IPS-18a (cell line): ENCODE results near the gene USP32.
"Not testable (repeated sequence)": the region's sequence is repeated elsewhere in the genome, so short reads cannot be mapped to it uniquely, and the experiment has no call there.

ENCODE experiments used
- H3K27ac ChIP-seq: one replicate; pipeline ENCODE4 v1.5.1; 2013; ENCODE audit warnings: low read length
- H3K27me3 ChIP-seq: one replicate; pipeline ENCODE4 v1.6.1; 2013; ENCODE audit warnings: mild to moderate bottlenecking, low read length; ENCODE audit not compliant: control insufficient read depth, insufficient read depth
- H3K36me3 ChIP-seq: one replicate; pipeline ENCODE4 v1.6.1; 2013; ENCODE audit warnings: low read depth, low read length; ENCODE audit not compliant: control insufficient read depth
- H3K4me1 ChIP-seq: one replicate; pipeline ENCODE4 v1.6.1; 2013; ENCODE audit warnings: low read depth, low read length; ENCODE audit not compliant: control insufficient read depth
- H3K4me3 ChIP-seq: one replicate; pipeline ENCODE4 v1.5.1; 2013; ENCODE audit warnings: low read length
- H3K9ac ChIP-seq: one replicate; pipeline ENCODE4 v1.6.1; 2013; ENCODE audit warnings: mild to moderate bottlenecking, low read length, moderate library complexity
- H3K9me3 ChIP-seq: one replicate; pipeline ENCODE4 v1.6.1; 2013; ENCODE audit warnings: low read depth, low read length; ENCODE audit not compliant: control insufficient read depth

USP32 gene

GRCh38 chr17:60387666-60388065 is 4.3 kb downstream of the USP32 start:
- Histone ChIP-seq H3K9me3 (no peaks in the 10 kb centered on the region), H3K36me3 (no peaks in the 10 kb centered on the region), H3K9ac (peak overlapping the region; percentile 58), H3K27ac (peak overlapping the region; percentile 46), H3K27me3 (no peaks in the 10 kb centered on the region), H3K4me1 (peaks cover 65% of the 10 kb centered on the region), H3K4me3 (peak overlapping the region; percentile 60)

- peak overlapping the region; percentile 69 for H3K27ac ChIP-seq
- peak overlapping the region; percentile 31 for H3K4me3 ChIP-seq
Measured at GRCh38 chr17:60386147-60387058, 5.5 kb downstream of the USP32 start.

GRCh38 chr17:60384921-60385320 is 7.0 kb downstream of the USP32 start:
- not testable (repeated sequence) for H3K9me3 ChIP-seq, H3K36me3 ChIP-seq, H3K4me3 ChIP-seq, H3K27me3 ChIP-seq
- peak overlapping the region; percentile 74 for H3K27ac ChIP-seq
- H3K4me1 ChIP-seq, result peaks cover 55% of the 10 kb centered on the region
- peak overlapping the region; percentile 45 for H3K9ac ChIP-seq

More at GRCh38 chr17:60386147-60387058, 5.5 kb downstream of the USP32 start:
- Histone ChIP-seq H3K9ac (peak overlapping the region; percentile 45), H3K4me1 (peaks cover 65% of the 10 kb centered on the region), H3K36me3 (no peaks in the 10 kb centered on the region), H3K9me3 (no peaks in the 10 kb centered on the region), H3K27me3 (no peaks in the 10 kb centered on the region)

GRCh38 chr17:60383379-60383778 is 8.6 kb downstream of the USP32 start:
- Histone ChIP-seq H3K9me3 (no peaks in the 10 kb centered on the region), H3K27me3 (no peaks in the 10 kb centered on the region), H3K4me1 (peaks cover 45% of the 10 kb centered on the region), H3K4me3 (no peak overlapping the region), H3K9ac (no peak overlapping the region), H3K36me3 (no peaks in the 10 kb centered on the region), H3K27ac (no peak overlapping the region)

GRCh38 chr17:60381958-60382357 is 10.0 kb downstream of the USP32 start:
- no peak overlapping the region for H3K27ac ChIP-seq
- no peaks in the 10 kb centered on the region for H3K9me3 ChIP-seq
- no peaks in the 10 kb centered on the region for H3K27me3 ChIP-seq
- no peak overlapping the region for H3K4me3 ChIP-seq
- no peak overlapping the region for H3K9ac ChIP-seq
- H3K36me3 ChIP-seq, result no peaks in the 10 kb centered on the region
- H3K4me1 ChIP-seq, result peaks cover 31% of the 10 kb centered on the region

GRCh38 chr17:60379461-60379860 is 12.5 kb downstream of the USP32 start:
- not testable (repeated sequence) for H3K27ac ChIP-seq, H3K9me3 ChIP-seq, H3K36me3 ChIP-seq, H3K4me3 ChIP-seq, H3K27me3 ChIP-seq, H3K9ac ChIP-seq, H3K4me1 ChIP-seq

- H3K9ac ChIP-seq, H3K4me3 ChIP-seq, H3K27ac ChIP-seq, H3K4me1 ChIP-seq, H3K27me3 ChIP-seq, H3K9me3 ChIP-seq, H3K36me3 ChIP-seq: not testable (repeated sequence)
Measured at GRCh38 chr17:60378187-60378586, 13.7 kb downstream of the USP32 start.

- Histone ChIP-seq H3K4me1 (peaks cover 9% of the 10 kb centered on the region), H3K27ac (no peak overlapping the region), H3K4me3 (no peak overlapping the region), H3K9ac (no peak overlapping the region), H3K36me3 (no peaks in the 10 kb centered on the region), H3K27me3 (no peaks in the 10 kb centered on the region), H3K9me3 (no peaks in the 10 kb centered on the region)
Measured at GRCh38 chr17:60372790-60373483, 19.0 kb downstream of the USP32 start.

- H3K36me3 ChIP-seq, result no peaks in the 10 kb centered on the region
- no peak overlapping the region for H3K4me3 ChIP-seq
- no peaks in the 10 kb centered on the region for H3K9me3 ChIP-seq
- no peaks in the 10 kb centered on the region for H3K27me3 ChIP-seq
- H3K9ac ChIP-seq, result no peak overlapping the region
- peak overlapping the region; percentile 56 for H3K27ac ChIP-seq
- peaks cover 9% of the 10 kb centered on the region for H3K4me1 ChIP-seq
Measured at GRCh38 chr17:60371818-60372510, 20.0 kb downstream of the USP32 start.

GRCh38 chr17:60371416-60371815 is 20.5 kb downstream of the USP32 start:
- Histone ChIP-seq H3K27me3 (no peaks in the 10 kb centered on the region), H3K9me3 (no peaks in the 10 kb centered on the region), H3K4me1 (peaks cover 9% of the 10 kb centered on the region), H3K9ac (no peak overlapping the region), H3K4me3 (no peak overlapping the region), H3K27ac (no peak overlapping the region), H3K36me3 (no peaks in the 10 kb centered on the region)

GRCh38 chr17:60369727-60370126 is 22.2 kb downstream of the USP32 start:
- Histone ChIP-seq H3K4me3 (no peak overlapping the region), H3K9ac (no peak overlapping the region), H3K9me3 (no peaks in the 10 kb centered on the region), H3K27ac (no peak overlapping the region), H3K27me3 (no peaks in the 10 kb centered on the region), H3K4me1 (peaks cover 9% of the 10 kb centered on the region), H3K36me3 (no peaks in the 10 kb centered on the region)
